Activated naive CD8-positive, alpha-beta T cell treated with anti-CD3 and anti-CD28 coated beads, Interleukin-2, amount 50 U/mL, for 24 hours (primary cell): Measurements from ENCODE around the gene GPRIN2.
"Not testable (repeated sequence)": the region's sequence is repeated elsewhere in the genome, so short reads cannot be mapped to it uniquely, and the experiment has no call there.

ENCODE experiments used
- ATAC-seq: fragments of 150-1000 bp; cut with Tn5 transposase; one replicate; pipeline ENCODE4 v1.10.0; 2021
- DNase-seq: peaks from one replicate; pipeline ENCODE4 v3.0.0; 2021
- H3K27ac Mint-ChIP-seq: one replicate; pipeline ENCODE4 v1.8.0; 2021; ENCODE audit warnings: mild to moderate bottlenecking, mixed read lengths
- H3K27me3 Mint-ChIP-seq: one replicate; pipeline ENCODE4 v1.8.0; 2021; ENCODE audit warnings: mixed read lengths
- H3K36me3 Mint-ChIP-seq: one replicate; pipeline ENCODE4 v1.8.0; 2021; ENCODE audit warnings: low read depth, mixed read lengths
- H3K4me1 Mint-ChIP-seq: one replicate; pipeline ENCODE4 v1.8.0; 2021; ENCODE audit warnings: mixed read lengths
- H3K4me3 Mint-ChIP-seq: one replicate; pipeline ENCODE4 v1.8.0; 2021; ENCODE audit warnings: mild to moderate bottlenecking, moderate library complexity, mixed read lengths
- H3K9me3 Mint-ChIP-seq: one replicate; pipeline ENCODE4 v1.8.0; 2021; ENCODE audit warnings: mixed read lengths

The GPRIN2 gene

DNA sequence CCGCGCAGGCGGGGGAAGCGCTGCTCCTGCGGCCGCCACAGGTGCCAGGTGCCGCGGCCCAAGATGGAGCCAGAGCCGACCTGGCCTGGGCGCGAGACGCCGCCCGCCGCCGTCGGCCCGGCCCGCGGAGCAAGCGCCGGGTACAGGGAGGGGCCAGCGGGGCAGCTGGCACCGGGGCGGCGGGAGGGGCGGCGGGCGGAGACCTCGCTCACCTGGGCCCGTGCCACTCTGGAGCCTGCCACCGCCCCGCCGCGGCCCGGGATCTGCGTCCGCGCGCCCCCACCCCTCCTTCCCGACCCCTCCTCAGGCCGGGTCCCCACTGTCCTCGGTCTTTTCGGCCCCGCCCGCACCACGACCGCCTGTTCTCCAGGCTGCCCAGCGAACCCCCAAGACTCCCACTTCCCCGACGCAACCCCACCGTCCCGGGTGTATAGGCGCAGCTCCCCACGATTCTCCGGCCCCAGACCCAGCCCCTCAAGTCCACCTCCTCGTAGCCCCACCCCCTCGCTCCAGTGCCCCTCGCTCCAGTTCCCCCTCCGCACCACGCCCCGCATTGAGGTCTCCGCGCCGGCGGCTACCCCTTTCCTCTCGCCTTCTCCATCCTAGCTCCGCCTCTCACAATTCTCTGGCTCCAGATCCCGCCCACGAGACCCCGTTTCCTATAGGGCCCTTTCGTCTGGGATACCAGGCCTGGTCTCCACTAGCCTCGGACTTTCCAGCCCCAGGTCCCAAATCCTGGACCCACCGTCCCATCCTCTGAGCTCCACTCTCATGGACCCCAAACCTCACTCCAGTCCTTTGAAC is at the start of gene GPRIN2:
Gene GPRIN2, minus strand, starts transcription at position 144 of the 804 bp plus-strand sequence. CDS start 5,922 bp downstream, outside the sequence.
- Mint-ChIP-seq H3K4me1 (peaks cover 3% of the 10 kb centered on the region), H3K4me3 (peak within 1 kb of the TSS; percentile 53), H3K9me3 (no peaks in the 10 kb centered on the region), H3K27ac (no peak within 1 kb of the TSS), H3K36me3 (no peaks in the 10 kb centered on the region), H3K27me3 (peaks cover 6% of the 10 kb centered on the region)
- ATAC-seq: no peak
- peak; percentile 8 for DNase-seq

DNA sequence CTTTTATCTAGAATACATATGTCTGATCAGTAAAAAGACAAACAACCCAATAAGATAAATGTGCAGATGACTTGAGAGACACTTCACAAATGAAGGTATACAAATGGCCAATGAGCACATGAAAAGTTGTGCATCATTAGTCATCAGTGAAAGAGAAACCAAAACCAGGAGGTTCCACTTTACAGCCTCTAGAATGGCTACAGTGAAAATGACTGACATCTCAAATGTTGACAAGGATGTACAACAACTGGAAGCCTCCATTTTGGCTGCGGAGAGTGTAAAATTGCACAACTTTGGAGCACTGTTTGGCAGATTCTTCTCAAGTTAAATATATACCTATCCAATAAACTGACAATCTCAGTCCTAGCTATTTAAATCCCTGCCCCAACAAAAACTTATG is 44.1 kb upstream of the GPRIN2 start:
- not testable (repeated sequence) for H3K9me3 Mint-ChIP-seq, H3K4me1 Mint-ChIP-seq, DNase-seq, H3K27ac Mint-ChIP-seq, H3K27me3 Mint-ChIP-seq, H3K4me3 Mint-ChIP-seq, H3K36me3 Mint-ChIP-seq
- ATAC-seq: peak; percentile 74

DNA sequence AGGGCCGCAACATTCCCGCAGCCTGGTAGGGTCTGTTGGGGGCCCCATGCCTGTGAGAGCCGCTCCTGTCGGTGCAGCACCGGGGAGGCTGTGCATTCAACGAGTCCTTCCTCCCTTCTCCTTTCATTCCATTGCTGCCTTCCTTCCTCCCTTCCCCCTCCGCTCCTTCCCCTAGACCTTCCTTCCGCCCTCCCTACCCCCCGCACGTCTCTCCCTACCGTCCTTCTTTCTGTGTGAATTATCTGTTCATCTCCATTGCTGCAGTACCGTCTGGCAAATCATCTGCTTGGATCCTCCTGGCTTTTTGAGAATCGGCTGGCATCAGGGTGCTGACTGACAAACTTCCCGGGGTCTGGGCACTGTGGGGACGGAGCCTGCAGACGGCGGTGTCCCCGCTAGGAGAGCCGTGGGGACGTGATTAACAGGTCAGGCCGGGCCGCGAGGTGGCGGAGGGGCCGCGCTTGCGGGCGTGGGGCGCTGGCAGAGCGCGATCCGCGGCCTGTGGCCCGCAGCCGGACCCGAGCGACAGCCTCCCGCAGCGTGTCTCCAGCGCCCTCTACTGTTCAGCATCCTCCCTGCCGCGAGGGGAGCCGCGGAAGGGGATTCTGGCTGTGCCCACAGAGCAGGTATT is 41.3 kb upstream of the GPRIN2 start:
- ATAC-seq: peak; percentile 77
- not testable (repeated sequence) for H3K36me3 Mint-ChIP-seq

DNA sequence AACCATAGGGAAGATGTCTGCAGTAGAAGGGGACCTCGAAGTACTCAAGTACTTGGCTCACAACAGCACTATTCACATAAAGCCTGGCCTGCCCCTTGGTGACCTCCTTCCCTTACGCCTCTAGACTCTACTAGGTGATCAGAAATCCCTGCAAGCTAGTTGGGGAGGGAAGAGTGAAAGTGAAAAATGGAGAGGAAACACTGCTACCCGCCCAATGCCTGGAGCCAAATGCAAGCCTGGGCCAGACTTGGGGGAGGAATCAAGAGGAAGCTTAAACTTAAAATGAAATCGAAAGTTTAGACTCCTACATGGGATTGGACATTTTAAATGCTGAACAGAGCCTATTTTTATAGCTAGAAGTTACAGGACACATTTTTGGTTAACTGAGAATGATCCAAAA is 40.1 kb upstream of the GPRIN2 start:
- not testable (repeated sequence) for H3K27me3 Mint-ChIP-seq, H3K27ac Mint-ChIP-seq, H3K4me3 Mint-ChIP-seq, H3K9me3 Mint-ChIP-seq, ATAC-seq, H3K36me3 Mint-ChIP-seq, H3K4me1 Mint-ChIP-seq, DNase-seq

More for the DNA sequence above, 41.3 kb upstream of the GPRIN2 start:
- H3K4me3 Mint-ChIP-seq: peak overlapping the region; percentile 32
- DNase-seq: peak; percentile 16
- not testable (repeated sequence) for H3K27me3 Mint-ChIP-seq, H3K4me1 Mint-ChIP-seq, H3K9me3 Mint-ChIP-seq, H3K27ac Mint-ChIP-seq

DNA sequence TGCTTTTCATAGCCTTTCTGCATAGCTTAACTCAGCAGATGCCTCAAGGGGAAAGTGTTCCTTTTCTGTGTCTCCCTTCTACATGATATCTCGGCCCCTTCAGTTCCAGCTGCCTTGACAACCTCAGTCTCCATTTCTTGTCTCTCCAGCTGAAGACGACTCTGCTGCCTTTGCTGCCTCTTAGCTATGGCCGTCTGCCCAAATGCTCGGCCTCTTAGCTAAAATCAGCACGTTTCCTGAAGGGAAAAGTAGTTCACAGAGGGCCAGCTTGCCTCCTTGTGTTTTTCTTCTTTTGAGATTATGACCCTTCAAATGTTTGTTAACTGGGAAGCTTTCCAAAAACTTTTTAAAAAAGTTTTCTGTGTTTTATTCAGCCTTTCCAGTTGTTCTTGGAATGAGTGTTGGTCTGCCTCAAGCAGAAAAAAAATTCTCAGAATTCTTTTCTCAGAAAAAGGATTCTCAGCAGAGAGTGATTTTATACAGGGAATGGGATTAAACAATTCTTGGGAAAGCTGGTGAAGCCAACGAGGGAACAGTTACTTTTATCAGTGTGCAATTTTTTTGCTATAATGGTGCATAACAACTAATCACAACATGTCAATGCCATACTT is 38.1 kb upstream of the GPRIN2 start:
- not testable (repeated sequence) for H3K9me3 Mint-ChIP-seq, H3K27ac Mint-ChIP-seq, H3K27me3 Mint-ChIP-seq, H3K36me3 Mint-ChIP-seq, ATAC-seq, H3K4me1 Mint-ChIP-seq, H3K4me3 Mint-ChIP-seq, DNase-seq

DNA sequence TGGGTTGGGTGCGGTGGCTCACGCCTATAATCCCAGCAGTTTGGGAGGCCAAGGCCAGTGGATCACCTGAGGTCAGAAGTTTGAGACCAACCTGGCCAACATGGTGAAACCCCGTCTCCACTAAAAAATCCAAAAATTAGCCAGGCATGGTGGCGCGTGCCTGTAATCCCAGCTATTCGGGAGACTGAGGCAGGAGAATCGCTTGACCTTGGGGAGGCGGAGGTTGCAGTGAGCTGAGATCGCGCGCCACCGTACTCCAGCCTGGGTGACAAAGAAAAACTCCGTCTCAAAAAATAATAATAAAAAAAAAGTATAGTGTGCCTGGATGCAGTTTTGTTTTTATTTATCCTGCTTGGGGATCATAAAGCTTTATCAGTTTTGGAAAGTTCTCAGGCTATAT is 36.8 kb upstream of the GPRIN2 start:
- not testable (repeated sequence) for H3K27ac Mint-ChIP-seq, ATAC-seq

DNA sequence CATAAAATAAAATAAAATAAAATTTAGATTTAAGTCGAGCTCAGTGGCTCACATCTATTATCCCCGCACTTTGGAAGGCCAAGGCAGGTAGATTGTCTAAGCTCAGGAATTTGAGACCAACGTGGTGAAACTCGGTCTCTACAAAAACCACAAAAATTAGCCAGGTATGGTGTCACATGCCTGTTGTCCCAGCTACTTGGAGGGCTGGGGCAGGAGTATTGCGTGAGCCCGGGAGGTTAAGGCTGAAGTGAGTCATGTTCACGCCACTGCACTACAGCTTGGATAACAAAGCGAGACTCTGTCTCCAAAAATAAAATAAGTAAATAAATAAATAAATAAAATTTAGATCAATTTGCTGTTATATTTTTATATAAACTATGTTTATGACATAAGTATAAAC is 34.6 kb upstream of the GPRIN2 start:
- not testable (repeated sequence) for H3K27me3 Mint-ChIP-seq, DNase-seq, H3K27ac Mint-ChIP-seq, H3K4me3 Mint-ChIP-seq, ATAC-seq, H3K36me3 Mint-ChIP-seq, H3K9me3 Mint-ChIP-seq, H3K4me1 Mint-ChIP-seq

More for the DNA sequence above, 36.8 kb upstream of the GPRIN2 start:
- H3K27me3 Mint-ChIP-seq, H3K4me1 Mint-ChIP-seq, H3K9me3 Mint-ChIP-seq, DNase-seq, H3K4me3 Mint-ChIP-seq, H3K36me3 Mint-ChIP-seq: not testable (repeated sequence)

DNA sequence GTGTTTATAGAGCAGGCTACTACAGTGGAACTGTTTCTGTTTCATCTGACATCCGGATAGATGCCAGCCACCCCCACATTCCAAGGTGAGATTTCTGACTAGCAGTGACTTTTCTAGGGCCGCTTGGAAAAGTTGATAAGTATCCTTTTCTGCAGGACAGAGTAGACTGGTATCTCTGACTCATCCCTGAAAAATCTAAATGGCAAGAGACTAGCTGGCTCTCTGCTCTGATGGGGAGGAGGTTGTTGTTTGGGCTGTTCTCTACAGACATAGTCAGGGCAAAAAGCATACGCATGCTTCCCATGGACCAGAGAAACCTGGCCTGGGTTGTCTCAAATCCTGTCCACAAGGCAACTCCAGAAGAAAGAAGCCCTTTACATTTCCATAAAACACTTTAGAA is 33.1 kb upstream of the GPRIN2 start:
- not testable (repeated sequence) for DNase-seq, H3K36me3 Mint-ChIP-seq, ATAC-seq, H3K9me3 Mint-ChIP-seq, H3K4me3 Mint-ChIP-seq, H3K27me3 Mint-ChIP-seq, H3K4me1 Mint-ChIP-seq, H3K27ac Mint-ChIP-seq

DNA sequence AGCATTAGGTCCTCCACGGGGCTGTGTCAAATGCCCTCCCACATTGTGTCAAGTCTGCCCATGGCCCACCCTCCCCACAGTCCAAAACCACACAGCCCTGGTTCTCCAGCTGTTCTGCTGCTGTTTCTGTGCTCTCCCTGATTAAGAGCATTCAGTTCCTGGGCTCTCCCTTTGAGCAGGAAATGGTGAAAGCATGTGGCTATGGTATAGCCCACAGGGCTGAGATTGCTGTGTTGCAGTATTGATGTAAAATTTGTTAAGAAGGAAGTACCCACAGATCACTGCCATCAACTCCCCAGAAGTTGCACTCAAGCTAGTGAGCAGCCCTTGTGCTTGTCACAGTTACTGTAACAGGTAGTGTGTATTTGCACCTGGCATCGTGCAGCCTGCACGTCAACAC is 31.8 kb upstream of the GPRIN2 start:
- H3K36me3 Mint-ChIP-seq, H3K9me3 Mint-ChIP-seq, H3K27me3 Mint-ChIP-seq, H3K4me1 Mint-ChIP-seq, DNase-seq, H3K27ac Mint-ChIP-seq, ATAC-seq, H3K4me3 Mint-ChIP-seq: not testable (repeated sequence)

DNA sequence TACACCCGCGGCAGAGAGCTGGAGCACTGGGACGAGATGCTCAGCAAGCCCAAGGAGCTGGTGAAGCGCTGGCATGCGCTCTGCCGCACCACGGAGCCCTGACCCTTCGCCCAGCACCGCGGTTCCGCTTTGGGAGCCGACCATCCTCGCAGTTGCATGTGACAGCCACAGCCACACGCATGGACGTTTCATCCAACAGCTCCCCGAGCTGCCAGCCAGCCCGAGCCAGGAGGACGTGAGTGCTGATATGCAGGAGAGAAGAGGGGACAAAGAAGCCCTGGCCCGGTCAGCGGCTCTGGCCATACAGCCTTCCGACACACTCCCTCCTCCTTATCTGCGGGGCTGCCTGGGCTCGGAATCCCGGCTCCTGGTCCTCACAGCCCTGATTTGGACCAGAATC is 31.1 kb upstream of the GPRIN2 start:
- not testable (repeated sequence) for H3K9me3 Mint-ChIP-seq, ATAC-seq, H3K4me1 Mint-ChIP-seq, H3K27ac Mint-ChIP-seq, H3K4me3 Mint-ChIP-seq, H3K36me3 Mint-ChIP-seq, DNase-seq, H3K27me3 Mint-ChIP-seq

DNA sequence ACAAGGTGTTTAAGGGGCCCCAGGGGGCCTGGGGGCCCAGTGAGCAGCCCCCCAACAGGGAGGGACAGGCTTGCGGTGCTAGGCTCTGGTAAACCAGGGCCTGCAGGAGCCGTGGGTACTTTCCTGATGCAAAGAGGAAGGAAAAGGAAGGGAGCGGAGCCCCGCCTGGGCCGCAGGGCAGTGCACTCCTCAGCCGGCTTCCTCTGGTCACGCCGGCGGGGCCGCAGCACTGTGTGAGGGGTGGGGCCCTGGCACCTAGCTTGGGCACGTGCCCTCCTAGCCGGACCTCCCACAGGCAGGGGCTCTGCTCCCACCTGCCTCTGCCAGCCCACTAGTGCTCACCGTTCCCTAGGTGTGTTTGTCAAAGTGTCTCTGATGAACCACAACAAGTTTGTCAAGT is 28.8 kb upstream of the GPRIN2 start:
- not testable (repeated sequence) for H3K27me3 Mint-ChIP-seq, H3K27ac Mint-ChIP-seq, DNase-seq, H3K4me1 Mint-ChIP-seq, H3K4me3 Mint-ChIP-seq, H3K9me3 Mint-ChIP-seq, H3K36me3 Mint-ChIP-seq
- peak; percentile 18 for ATAC-seq

DNA sequence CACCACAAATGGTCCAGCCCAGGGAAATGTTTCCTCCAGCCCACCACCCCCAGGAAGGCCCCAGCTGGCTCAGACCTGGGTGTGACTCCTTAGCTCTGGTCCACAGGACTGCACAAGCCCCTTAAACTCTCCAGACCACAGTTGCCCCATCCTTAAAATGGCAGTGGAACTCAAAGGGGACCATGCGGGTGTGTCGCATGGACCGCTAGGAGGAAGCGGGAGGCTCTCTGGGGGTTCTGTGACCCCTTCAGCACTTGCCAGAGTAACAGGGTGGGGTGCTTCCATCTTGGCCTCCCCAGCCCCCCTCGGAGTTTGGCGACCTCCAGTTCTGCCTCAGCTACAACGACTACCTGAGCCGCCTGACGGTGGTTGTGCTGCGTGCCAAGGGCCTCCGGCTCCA is 27.7 kb upstream of the GPRIN2 start:
- H3K36me3 Mint-ChIP-seq, H3K27me3 Mint-ChIP-seq, ATAC-seq, H3K4me1 Mint-ChIP-seq, H3K4me3 Mint-ChIP-seq, H3K9me3 Mint-ChIP-seq, H3K27ac Mint-ChIP-seq, DNase-seq: not testable (repeated sequence)

DNA sequence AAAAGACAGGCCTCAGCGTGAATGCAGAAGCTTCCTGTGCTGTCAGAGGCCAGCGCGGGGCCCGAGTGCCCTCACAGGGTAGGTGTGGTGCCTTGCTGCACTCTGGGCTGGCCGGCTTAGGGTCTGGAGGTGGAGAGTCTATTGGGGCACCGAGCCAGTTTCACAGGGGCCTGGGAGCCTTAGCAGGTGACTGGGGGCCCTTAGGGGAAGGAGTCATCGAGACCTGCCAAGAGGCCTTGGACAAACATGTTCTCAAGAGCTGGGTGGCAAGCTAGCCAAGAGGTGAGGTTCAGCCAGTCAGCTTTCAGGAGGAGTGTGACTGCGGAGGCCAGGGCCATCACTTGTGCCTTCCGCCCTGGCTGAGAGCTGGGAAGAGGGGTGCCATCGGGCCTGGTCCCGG is 26.1 kb upstream of the GPRIN2 start:
- H3K27me3 Mint-ChIP-seq, DNase-seq, H3K36me3 Mint-ChIP-seq, H3K4me1 Mint-ChIP-seq, H3K9me3 Mint-ChIP-seq, H3K27ac Mint-ChIP-seq, H3K4me3 Mint-ChIP-seq, ATAC-seq: not testable (repeated sequence)

DNA sequence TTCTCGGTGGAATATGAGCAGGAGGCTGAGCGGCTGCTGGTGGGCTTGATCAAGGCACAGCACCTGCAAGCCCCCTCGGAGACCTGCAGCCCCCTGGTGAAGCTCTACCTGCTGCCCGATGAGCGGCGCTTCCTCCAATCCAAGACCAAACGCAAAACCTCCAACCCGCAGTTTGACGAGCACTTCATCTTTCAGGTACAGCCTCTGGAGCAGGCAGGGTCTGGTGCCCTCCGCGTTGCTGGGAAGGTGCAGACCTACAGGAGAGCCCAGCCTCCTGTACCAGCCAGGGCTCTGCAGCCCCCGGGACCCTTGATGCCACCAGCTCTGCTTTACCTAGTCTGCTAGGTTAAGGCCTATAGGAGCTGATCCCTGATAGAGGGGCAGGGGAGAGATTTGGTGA is 25.5 kb upstream of the GPRIN2 start:
- H3K4me3 Mint-ChIP-seq, ATAC-seq, H3K27ac Mint-ChIP-seq, H3K27me3 Mint-ChIP-seq, H3K36me3 Mint-ChIP-seq, H3K9me3 Mint-ChIP-seq, H3K4me1 Mint-ChIP-seq, DNase-seq: not testable (repeated sequence)

DNA sequence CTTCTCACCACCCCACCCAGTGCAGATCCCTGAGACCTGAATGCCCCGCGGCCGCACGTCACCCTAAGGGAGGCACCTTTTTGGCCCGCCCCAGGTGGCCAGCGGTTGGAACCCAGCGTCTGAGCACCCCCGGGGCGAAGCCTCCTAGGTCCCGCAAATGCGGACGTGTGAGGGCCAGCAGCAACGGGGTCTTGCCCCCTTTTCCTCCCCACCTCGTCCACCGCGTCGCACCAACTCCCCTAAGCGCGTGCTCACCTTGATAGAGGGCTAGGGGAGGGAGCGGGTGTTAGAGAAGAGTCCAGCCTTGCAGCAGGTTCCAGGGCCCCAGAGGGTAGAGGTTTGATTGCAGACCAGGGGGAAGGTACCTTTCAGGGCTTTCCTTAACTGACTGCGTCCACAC is 22.9 kb upstream of the GPRIN2 start:
- not testable (repeated sequence) for H3K36me3 Mint-ChIP-seq, ATAC-seq, H3K4me3 Mint-ChIP-seq, H3K27me3 Mint-ChIP-seq, DNase-seq, H3K27ac Mint-ChIP-seq, H3K9me3 Mint-ChIP-seq, H3K4me1 Mint-ChIP-seq
